K562 (cell line): ENCODE measurements around the gene CACNA1C.

ENCODE experiments used
- ATF1 ChIP-seq, 2 experiments: fragments of 450-650 bp in 1 of 2; IDR thresholded peaks; 2 replicates each; pipeline ENCODE4 v1.6.1; 2016; ENCODE audit warnings: missing compliant biosample characterization in 1 of 2, missing genetic modification characterization in 1 of 2
- CTCF ChIP-seq, 3 experiments: IDR thresholded peaks in 2 of 3; conservative IDR thresholded peaks in 1 of 3; 2 replicates each; pipeline ENCODE4 v1.5.1; 2011 to 2012; ENCODE audit warnings: low read length in 3 of 3, mild to moderate bottlenecking in 3 of 3, control low read depth in 2 of 3, improper control_type of control experiment in 1 of 3, inconsistent platforms in 1 of 3, low read depth in 1 of 3, mixed read lengths in 1 of 3, moderate library complexity in 1 of 3; ENCODE audit not compliant: insufficient read depth in 2 of 3
- EP300 ChIP-seq: IDR thresholded peaks from 2 replicates; pipeline ENCODE4 v1.6.1; 2012; ENCODE audit warnings: low read length, improper control_type of control experiment
- GABPA ChIP-seq: fragments of 200-800 bp; sonication (Bioruptor generic); conservative IDR thresholded peaks from 2 replicates; pipeline ENCODE4 v1.6.1; 2016; ENCODE audit warnings: low read depth, missing genetic modification characterization, missing compliant biosample characterization
- MCM5 ChIP-seq: fragments of 450-650 bp; IDR thresholded peaks from 2 replicates; pipeline ENCODE4 v1.6.1; 2016; ENCODE audit warnings: low read depth
- MNT ChIP-seq, 2 experiments: fragments of 450-650 bp; conservative IDR thresholded peaks; 2 replicates each; pipeline ENCODE4 v1.6.1; 2017; ENCODE audit warnings: mild to moderate bottlenecking in 2 of 2, moderate library complexity in 2 of 2
- NFIC ChIP-seq: fragments of 450-650 bp; IDR thresholded peaks from 2 replicates; pipeline ENCODE4 v1.6.1; 2017; ENCODE audit warnings: mild to moderate bottlenecking, inconsistent platforms
- PCBP1 ChIP-seq: fragments of 200-400 bp; formaldehyde crosslinking; IDR thresholded peaks from 2 replicates; pipeline ENCODE4 v1.6.1; 2018; ENCODE audit warnings: mild to moderate bottlenecking, low read depth, low read length; ENCODE audit not compliant: poor library complexity, severe bottlenecking
- RFX5 ChIP-seq: IDR thresholded peaks from 2 replicates; pipeline ENCODE4 v1.6.1; 2011; ENCODE audit warnings: low read depth, mild to moderate bottlenecking, improper control_type of control experiment, low read length
- SP1 ChIP-seq: sonication (generic); formaldehyde crosslinking; IDR thresholded peaks from 2 replicates; pipeline ENCODE4 v1.8.1; 2022; ENCODE audit warnings: mild to moderate bottlenecking, missing genetic modification reagents
- SRSF9 ChIP-seq: fragments of 200-400 bp; formaldehyde crosslinking; IDR thresholded peaks from 2 replicates; pipeline ENCODE4 v1.6.1; 2017; ENCODE audit warnings: low read depth, low read length, borderline replicate concordance
- ZBTB11 ChIP-seq, 3 experiments: fragments of 200-800 bp in 1 of 3; fragments of 250-450 bp in 1 of 3; fragments of 450-650 bp in 1 of 3; sonication (Bioruptor Pico) in 1 of 3; sonication (Bioruptor generic) in 1 of 3; formaldehyde crosslinking in 1 of 3; IDR thresholded peaks; 2 replicates each; pipeline versions ENCODE4 v1.6.1 to v1.8.0; 2016 to 2022; ENCODE audit warnings: mild to moderate bottlenecking in 2 of 3, missing genetic modification characterization in 2 of 3, missing compliant biosample characterization in 1 of 3, moderate library complexity in 1 of 3
- ZNF143 ChIP-seq: sonication (generic); formaldehyde crosslinking; IDR thresholded peaks from 2 replicates; pipeline ENCODE4 v1.9.0; 2022; ENCODE audit warnings: mild to moderate bottlenecking, missing genetic modification reagents

- TF ChIP-seq NFIC (no peak), SP1 (CRISPR knock-in tag) (no peak), CTCF (IDR thresholded peaks at IDR 0.05 in 2 of 3, conservative IDR thresholded peaks at IDR 0.05 in 1 of 3; ENCODE audit: insufficient read depth in 2 of 3, low read depth in 1 of 3, low read length in 3 of 3) (no peak), EP300 (no peak), GABPA (tag) (no peak), SRSF9 (no peak), ZBTB11 (CRISPR knock-in tag; IDR thresholded peaks at IDR 0.05) (no peak), MNT (conservative IDR thresholded peaks at IDR 0.05) (no peak), ATF1 (CRISPR knock-in tag; IDR thresholded peaks at IDR 0.05) (no peak), ATF1 (tag; IDR thresholded peaks at IDR 0.05) (no peak), PCBP1 (no peak), RFX5 (no peak), ZNF143 (CRISPR knock-in tag) (no peak), MCM5 (no peak)
Measured at GRCh38 chr12:2675776-2676175, 623.0 kb downstream of the CACNA1C start.
